GM20431 (cell line): ENCODE measurements around the gene NPW.

Source experiments
- in situ Hi-C: fragments of 300-500 bp; cut with MseI, MboI; formaldehyde crosslinking; loops from one replicate; pipeline ENCODE4 v1.15.0; 2020; ENCODE audit warnings: low sequenced_read_pairs; ENCODE audit not compliant: unreplicated experiment

Gene NPW

DNA sequence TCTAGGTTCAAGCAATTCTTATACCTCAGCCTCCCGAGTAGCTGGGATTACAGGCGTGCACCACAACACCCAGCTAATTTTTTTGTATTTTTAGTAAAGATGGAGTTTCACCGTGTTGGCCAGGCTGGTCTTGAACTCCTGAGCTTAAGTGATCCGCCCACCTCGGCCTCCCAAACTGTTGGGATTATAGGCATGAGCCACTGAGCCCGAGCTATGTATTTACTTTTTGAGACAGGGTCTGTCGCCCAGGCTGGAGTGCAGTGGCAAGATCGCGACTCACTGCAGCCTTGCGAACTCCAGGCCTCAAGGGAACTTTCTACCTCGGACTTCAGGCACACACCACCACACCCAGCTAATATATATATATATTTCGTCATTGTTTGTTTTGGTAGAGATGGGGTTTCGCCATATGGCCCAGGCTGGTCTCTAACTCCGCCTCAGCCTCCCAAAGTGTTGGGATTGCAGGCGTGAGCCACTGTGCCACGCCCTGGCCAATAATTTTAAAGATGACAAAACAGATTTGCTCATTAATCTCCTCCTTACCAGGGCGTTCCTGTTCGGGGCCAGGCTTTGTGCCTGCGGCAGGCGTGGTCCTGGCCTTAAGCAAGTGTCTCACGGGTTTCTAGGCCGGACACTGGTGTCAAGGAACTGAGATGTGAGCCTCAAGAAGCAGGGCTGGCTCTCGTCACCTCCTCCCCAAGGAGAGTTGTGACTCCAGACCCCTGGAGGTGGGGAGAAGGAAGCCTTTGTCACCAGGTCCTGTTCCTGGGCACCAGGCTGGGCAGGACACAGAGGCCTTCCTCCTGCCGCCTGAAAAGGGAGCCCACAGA is 4.3 kb upstream of the NPW start:
- in situ Hi-C loops, result no loop called here

DNA sequence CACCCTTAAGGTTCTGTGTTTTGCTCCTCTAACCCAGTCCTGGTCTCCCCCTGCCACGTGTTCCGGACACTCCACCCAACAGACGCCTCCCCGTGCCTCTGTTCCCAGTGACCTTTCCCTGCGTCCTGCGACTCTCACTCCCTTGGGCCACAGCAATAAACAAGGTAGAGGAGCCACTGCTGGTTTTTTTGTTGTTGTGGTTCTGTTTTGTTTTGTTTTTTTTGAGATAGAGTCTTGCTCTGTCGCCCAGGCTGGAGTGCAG is 3.7 kb upstream of the NPW start:
- in situ Hi-C loops, result no loop called here

DNA sequence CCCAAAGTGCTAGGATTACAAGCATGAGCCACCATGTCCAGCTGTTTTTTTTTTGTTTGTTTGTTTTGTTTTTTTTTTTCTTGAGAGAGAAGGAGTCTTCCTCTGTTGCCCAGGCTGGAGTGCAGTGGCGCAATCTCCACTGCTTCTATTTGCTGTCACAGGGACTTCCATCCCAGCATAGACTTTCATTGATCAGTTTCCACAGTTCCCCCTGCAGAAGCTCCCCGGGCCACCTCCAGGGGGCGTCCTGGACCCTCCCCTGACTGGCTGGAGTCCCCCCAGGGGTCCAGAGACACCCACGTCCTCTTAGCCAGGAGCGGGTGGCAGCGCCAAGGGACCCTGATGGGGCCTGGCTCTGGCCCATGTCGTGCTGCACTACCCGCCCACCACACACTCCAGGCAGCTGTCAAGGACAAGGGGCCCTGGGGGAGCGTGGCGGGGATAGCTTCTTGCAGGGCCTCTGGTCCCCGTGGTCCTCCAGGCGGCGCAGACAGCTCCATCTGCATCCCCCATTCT is 3.1 kb upstream of the NPW start:
- in situ Hi-C loops, result no loop called here

DNA sequence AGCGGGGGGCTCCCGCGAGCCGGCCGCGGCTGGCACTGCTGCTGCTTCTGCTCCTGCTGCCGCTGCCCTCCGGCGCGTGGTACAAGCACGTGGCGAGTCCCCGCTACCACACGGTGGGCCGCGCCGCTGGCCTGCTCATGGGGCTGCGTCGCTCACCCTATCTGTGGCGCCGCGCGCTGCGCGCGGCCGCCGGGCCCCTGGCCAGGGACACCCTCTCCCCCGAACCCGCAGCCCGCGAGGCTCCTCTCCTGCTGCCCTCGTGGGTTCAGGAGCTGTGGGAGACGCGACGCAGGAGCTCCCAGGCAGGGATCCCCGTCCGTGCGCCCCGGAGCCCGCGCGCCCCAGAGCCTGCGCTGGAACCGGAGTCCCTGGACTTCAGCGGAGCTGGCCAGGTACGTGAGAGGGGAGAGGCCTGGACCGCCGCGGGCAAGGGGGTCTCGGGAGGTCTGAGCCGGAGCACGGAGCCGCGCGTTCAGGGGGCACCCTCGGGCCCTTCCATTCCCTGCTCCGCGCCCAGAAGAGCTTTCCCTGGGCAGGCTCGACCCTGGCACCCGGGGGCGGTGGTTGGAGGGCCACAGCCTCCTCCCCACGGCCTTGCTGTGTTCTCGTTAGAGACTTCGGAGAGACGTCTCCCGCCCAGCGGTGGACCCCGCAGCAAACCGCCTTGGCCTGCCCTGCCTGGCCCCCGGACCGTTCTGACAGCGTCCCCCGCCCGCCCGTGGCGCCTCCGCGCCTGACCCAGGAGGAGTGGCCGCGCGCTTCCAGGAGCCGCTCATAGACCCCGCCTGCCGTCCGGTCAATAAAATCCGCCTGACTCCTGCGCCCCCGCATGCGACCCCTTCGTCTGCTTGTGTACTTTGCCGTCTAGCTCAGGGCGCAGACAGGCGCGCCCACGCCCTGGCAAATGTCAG is 591 bp downstream of the NPW start:
- in situ Hi-C loops, result loop anchor here (10.0 kb wide), 1 partner anchor 125 kb away; the partner anchor contains the start of gene RAB26

DNA sequence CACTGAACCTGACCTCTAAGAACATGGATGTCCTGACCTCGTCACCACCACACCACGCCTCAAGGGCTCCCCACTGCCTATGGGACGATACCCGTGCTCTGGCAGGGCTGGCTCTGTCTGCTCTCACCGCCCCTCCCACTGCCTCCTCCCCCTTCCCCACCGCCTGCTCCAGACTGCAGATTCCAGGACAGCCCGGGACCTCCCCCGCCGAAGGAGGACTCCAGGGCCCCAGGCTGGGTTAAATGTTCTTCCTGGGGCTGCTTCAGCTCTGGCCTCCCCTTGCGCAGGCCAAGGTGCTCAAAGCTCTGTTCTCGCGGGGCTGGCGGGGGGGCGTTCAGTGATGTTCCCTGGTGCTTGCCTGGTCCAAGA is 3.1 kb downstream of the NPW start:
- in situ Hi-C loops, result loop anchor here (10.0 kb wide), 1 partner anchor 122 kb away; the partner anchor contains the start of gene RAB26

DNA sequence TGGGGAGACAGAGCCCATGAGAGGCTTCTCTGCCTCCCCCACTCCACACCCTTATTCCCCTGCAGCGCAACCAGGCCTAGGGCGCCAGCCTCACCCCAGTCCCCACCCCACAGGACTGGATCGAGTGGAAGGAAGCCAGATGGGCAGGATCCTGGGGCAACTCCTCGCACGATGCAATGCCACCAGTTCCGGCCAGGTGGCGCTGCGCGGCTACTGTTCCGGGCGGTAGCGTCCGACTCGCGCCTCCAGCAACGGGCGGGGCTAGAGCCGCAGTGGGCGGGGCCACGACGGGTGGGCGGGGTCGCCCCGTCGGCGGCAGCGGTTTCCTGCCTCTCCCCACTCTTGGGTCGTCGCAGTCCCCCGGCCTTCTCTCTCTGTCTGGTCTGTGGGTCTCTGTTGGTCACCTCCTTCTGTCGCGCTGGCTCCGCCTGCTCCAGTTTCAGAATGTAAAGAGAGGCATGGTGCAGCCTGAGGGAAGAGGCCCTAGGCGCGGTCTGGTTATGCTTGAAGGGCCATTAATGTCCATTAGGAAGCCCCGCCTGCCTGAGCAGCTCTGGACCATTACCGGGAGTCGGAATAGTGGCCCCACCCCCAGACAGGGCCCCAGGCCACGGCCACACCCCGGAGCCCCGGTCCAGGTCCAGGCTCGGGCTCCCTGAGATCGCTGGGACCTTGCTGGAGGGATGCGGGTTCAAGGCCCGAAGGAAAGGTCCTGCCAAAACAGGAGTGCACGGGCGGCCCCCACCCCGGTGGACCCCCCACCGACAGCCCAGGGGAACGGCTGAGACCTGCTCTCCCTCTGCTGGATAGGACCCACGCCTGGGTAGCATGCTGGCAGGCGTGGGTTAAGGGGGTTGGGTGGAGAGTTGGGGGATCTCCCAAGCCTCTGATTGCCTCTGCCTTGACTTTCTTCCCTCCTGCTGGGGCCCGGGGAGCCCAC is 3.8 kb downstream of the NPW start:
- in situ Hi-C loops, result loop anchor here (10.0 kb wide), 1 partner anchor 121 kb away; the partner anchor contains the start of gene RAB26

DNA sequence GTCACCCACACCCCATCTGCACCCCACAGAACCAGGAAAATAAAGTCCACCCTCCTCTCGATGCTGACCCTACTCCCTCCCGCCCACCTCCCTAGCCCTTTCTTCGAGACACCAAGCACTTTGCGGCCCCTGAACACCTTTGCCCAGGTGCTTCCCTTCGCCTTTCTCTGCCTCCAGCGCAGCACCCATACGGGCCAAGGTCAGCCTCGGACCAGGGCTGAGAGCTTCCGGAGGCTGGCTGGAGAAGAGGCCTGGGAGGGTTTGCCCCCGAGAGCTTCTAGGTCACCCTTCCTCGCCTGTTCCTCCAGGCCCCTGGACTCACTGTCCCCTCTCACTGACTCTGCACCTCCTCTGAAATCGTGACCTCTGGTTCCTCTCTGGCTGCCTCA is 4.4 kb downstream of the NPW start:
- in situ Hi-C loops, result loop anchor here (10.0 kb wide), 1 partner anchor 121 kb away; the partner anchor contains the start of gene RAB26

DNA sequence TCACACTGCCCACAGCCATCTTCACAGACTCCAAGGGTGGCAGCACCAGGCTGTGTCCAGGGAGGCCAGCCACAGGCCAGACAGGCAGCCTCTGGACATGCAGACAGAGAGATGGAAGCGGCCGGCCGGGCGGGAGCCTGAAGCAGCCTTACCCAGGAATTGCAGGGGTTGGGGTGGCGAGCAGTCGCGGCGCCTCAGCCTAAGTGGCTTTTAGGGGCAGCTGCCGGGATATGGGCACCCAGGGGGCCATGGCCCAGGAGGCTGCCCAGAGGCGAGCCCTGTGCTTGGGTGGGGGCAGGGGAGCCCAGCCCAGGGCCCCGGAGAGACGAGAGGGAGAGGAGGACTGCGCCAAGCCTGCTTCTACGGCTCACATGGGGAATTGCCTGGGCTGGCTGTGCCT is 5.7 kb downstream of the NPW start:
- in situ Hi-C loops, result loop anchor here (10.0 kb wide), 1 partner anchor 120 kb away; the partner anchor contains the start of gene RAB26

DNA sequence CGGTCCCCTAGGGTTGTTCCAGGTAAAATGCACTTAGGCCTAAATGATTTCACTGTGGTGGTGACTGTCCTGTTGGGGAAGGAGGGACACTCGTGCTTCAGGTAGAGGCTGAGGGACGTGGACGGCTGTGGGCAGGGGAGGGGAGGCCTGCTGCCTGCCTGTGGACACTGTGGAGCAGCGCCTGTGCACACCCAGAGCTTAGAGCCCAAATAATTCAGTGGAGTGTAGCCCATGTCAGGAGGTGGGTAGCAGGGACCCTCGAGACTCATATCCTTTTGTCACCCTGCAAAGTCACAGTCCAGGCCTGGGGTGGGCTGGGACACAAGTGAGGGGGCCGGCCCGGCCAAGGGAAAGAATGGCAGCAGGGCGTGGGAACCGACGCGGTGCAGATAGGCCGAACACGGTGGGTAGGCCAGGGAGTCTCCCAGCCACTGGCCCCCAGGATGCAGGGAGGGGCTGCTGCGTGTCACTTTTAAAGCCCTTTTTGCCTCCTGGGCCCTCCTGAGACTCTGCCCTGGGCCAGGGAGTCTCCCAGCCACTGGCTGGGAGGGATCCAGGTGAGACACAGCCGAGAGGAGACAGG is 6.4 kb downstream of the NPW start:
- in situ Hi-C loops, result loop anchor here (10.0 kb wide), 1 partner anchor 119 kb away; the partner anchor contains the start of gene RAB26

DNA sequence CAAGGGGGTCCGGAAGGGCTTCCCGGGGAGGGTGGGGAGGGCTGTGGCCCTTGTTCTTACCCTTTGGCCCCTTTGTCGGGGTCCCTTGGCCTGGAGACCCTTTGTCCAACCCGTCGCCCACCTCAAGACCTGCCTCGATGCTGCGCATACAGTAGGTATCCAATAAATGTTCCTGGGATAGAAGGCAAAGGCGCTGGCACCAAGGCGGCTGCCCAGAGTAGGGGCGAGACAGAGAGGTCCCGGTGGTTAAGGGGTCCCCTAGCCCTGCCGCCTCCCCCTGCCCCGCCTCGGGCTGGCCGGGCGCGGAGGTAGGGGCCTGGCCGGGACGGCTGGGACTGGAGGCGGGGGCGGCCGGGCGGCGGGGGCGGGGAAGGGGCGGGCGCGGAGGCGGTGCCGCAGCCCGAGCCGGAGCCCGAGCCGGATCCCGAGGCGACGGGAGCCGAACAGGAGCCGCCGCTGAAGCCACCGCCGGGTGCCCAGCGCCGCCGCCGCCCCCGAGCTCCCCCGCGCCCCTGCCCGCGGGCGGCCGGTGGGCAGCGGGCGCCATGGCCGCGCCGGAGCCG is 7.0 kb downstream of the NPW start, which contains the start of gene NHERF2:
NHERF2 (plus strand) TSS at position 442 of the 563 bp plus-strand sequence; CDS start at position 546, 104 bp downstream.
- in situ Hi-C loops, result loop anchor here (10.0 kb wide), 1 partner anchor 118 kb away; the partner anchor contains the start of gene RAB26

DNA sequence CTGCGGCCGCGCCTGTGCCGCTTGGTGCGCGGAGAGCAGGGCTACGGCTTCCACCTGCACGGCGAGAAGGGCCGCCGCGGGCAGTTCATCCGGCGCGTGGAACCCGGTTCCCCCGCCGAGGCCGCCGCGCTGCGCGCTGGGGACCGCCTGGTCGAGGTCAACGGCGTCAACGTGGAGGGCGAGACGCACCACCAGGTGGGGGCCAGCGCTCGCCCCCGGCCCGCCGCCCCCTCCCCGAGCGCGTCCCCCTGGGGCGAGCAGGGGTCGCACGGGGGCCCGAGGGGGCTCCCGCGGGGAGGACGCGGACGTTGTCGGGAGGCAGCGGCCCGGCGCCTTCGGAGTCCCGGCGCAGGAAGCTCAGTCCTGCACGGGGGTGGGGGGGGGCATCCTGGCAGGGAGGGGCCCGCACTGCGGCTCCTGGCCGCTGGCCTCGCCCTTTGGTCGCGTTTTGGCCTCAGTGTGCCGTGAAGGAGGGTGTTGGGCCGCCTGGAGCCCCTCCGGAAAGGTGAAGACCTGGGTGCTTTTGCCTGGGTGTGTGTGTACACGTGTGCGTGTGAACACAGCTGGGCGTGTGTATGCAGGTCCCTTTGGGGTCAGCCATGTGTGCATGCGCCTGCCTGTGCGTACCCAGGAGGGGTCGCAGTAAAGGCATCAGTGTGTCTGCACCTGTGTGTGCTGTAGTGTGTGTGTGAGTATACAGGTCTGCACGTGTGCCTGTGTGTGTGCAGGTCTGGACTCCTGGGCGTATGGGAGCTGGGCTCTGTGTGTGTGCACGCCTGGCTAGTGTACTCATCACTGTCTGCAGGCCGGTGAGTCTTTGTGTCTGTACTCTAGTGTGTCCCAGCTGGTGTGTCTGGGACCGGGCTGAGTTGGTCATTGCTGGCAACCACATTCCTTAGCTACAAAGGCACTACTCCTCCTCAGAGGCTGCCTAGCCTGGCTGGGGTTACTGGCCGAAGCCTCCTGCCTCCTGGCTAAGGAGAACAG is 7.7 kb downstream of the NPW start:
- in situ Hi-C loops, result loop anchor here (10.0 kb wide), 1 partner anchor 117 kb away; the partner anchor contains the start of gene RAB26

DNA sequence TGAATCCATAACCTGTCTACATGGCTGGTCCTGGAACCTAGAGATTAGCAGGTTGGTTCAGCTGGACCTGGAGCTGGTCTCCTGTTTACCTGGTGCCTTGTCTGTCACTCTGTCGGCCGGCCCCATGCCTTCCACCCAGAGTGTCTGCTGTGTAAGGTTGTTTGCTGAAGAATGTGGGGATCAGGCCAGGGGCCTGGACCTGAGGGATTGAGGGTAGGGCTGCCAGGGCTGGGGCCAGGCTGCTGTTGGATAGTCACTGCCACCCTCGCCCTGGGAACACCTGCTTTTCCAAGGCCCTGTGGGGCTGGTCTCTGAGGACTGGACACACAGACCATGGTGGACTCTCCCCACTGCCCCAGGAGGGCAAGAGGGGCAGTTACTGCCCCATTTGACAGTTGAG is 8.6 kb downstream of the NPW start:
- in situ Hi-C loops, result loop anchor here (10.0 kb wide), 1 partner anchor 117 kb away; the partner anchor contains the start of gene RAB26

DNA sequence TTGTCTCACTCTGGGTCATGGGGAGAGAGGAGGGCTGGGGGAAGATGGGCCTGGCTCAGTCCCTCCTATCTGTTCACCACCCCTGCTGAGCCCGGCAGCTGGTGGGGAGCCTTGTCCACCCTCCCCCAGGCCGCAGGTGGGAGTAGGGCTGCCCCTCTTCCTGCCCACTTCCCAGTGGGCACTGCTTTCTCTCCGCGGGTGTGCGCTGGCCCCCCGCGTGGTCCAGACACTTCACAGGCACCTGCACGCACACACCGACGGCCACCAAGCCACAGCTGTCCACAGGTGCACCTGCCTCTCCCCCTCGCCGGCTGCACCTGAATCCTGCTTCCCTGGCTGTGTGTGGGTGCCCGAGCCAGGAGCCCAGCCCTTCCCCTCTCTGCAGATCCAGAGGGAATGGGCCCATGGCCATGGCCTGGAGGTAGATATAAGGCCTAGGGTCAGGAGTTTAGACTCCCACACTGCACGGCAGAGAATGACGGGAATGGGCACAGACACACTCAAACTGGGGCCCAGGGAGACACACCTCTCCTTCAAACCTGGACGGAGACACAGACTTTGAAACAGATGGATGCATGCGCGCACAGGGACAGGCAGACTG is 9.1 kb downstream of the NPW start:
- in situ Hi-C loops, result loop anchor here (10.0 kb wide), 1 partner anchor 116 kb away; the partner anchor contains the start of gene RAB26

DNA sequence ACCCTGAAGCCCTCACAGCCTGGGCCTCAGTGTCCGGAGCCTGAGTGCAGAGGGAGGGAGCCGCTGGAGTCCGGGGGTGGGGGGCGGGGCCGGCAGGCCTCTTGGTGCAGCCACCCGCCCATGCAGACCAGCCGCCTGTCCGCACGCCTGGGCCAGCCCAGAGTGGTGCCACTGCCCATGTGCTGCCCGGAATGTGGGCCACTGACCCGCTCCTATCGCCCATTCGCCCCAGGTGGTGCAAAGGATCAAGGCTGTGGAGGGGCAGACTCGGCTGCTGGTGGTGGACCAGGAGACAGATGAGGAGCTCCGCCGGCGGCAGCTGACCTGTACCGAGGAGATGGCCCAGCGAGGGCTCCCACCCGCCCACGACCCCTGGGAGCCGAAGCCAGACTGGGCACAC is 9.8 kb downstream of the NPW start:
- in situ Hi-C loops, result loop anchor here (10.0 kb wide), 1 partner anchor 115 kb away; the partner anchor contains the start of gene RAB26

DNA sequence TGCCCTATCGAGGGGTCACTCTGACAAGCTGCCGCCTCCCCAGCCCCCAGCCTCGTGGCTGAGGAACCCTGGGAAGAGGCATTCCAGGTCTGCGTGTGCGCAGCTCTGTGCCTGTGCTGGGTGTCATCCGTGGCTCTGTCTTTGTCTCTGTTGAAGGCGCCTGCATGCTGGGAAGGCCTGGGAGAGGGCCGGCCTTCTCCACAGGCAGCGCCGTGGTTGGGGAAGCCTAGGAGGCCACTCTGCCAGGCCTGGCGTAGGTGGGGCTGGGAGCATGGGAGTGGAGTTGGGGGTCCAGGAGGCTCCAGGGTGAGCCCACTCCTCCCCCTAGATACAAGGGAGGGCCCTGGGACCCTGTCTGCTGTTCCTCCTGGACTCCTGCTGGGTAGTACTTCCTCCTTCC is 10.5 kb downstream of the NPW start:
- in situ Hi-C loops, result no loop called here

DNA sequence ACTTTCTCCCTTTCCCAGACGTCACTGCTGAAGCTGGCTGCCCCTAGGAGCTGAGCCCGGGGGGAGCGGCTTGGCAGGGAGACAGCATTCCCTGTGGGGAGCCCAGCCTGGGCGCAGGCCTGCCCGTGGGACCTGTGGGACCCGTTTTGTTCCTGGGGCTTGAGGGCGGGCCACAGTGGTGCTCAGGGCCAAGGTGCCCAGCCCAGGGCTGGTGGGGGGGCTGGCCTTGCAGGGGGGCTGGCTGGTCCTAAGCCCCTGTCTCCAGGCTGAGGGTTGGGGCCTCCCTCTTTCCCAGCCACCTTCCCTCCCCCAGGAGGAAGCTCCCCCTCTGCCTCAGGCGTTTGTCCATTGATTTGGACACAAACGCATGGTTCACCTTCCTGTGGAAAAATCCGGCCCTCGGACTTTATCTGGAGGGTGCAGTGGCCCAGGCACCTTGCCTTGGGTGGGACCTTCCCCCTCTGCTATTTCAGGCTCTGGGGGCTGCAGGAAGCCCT is 11.5 kb downstream of the NPW start:
- in situ Hi-C loops, result no loop called here
